Activated CD8-positive, alpha-beta memory T cell treated with anti-CD3 and anti-CD28 coated beads for 24 hours (primary cell): ENCODE results near the gene PPP2R1B.
"Not testable (repeated sequence)": the region's sequence is repeated elsewhere in the genome, so short reads cannot be mapped to it uniquely, and the experiment has no call there.

Experiments used
- DNase-seq: peaks from one replicate; pipeline ENCODE4 v3.0.0-alpha.2; 2020

The PPP2R1B gene

DNA sequence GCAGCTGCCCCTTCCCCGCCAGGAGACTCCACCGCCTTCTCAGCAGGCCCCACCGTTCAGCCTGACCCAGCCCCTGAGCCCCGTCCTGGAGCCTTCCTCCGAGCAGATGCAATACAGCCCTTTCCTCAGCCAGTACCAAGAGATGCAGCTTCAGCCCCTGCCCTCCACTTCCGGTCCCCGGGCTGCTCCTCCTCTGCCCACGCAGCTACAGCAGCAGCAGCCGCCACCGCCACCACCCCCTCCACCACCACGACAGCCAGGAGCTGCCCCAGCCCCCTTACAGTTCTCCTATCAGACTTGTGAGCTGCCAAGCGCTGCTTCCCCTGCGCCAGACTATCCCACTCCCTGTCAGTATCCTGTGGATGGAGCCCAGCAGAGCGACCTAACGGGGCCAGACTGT lies 42.6 kb downstream of the PPP2R1B start:
- no peak for DNase-seq

DNA sequence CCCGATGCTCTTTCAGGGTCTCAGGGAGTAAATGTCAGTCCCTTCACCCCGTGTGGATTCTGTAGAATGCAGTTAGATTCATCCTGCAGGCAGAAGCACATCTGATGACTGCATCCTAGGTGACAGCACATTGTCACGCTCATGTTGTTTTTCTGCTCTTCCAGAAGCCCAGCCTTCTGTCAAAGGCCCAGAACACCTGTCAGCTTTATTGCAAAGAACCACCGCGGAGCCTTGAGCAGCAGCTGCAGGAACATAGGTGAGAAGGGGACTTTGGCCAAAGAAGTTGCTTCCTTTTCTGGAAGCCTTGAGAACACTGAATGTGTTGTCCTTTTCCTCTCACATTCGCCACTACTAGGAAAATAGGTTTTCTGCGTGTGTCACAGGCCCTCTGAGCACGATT lies 43.7 kb downstream of the PPP2R1B start:
- DNase-seq: no peak

DNA sequence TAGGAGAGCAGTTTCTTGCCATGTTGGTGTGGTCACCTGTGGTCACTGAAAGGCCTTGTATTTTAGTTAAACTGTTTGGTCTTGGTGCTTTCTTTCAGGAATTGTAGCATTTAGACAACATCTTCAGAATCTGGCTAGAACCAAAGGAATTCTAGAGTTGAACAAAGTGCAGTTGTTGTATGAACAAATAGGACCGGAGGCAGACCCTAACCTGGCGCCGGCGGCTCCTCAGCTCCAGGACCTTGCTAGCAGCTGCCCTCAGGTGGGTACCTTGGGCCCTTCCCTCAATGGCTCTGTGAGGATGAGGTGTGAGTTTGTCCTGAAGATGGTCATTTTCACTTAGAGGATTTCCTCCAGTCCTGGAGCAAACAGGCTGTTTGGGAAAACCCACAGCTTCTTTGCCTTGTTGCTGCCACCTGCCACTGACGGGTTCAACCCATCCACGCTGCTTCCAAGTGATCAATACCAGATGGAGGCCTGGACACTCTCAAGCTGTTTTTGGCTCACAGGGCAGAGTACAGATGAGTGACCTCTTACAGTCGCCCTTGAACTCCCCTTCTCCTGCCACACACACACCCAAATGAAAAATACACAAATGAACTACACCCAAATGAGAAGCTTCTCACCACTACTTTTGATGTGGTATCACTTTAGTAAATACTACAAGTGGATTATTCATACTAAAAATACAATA lies 45.2 kb downstream of the PPP2R1B start:
- DNase-seq: no peak

DNA sequence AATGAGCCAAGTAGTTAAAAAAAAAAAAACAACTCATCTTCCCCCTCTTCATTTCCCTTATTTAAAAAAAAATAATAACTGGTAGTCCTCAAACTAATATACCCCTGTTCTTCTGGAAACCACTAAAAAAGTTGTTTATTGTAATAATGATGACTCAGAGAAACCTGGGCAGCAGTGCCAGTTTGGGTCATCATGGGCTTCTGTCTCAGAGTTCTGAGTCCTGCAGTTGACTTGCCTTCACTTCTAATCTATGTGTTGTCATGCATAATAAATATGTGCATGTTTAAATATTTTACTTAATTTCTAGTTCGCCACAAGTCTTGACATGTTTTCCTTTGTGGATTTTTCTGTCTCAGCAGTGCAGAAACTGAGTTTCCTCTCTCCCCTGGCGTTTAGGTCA lies 46.8 kb downstream of the PPP2R1B start:
- DNase-seq: no peak

DNA sequence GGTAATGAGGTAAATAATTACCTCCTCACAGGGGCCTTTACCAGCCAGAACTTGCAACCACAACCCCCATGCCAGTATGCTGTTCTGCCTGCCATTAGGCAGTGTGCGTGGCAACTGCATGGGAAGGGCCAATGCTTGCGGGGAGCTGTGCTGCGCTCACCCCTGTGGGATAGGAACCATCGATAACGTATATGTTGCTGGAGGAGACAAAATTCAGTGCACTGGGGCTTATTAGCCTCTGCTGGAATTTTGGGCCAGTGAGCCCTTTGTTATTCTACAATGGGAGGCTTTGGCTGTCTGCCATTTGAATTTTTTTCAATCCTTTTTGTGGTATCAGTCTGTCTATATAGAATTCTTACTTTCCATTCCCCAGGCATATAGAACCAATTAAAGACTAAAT lies 47.3 kb downstream of the PPP2R1B start:
- no peak for DNase-seq

DNA sequence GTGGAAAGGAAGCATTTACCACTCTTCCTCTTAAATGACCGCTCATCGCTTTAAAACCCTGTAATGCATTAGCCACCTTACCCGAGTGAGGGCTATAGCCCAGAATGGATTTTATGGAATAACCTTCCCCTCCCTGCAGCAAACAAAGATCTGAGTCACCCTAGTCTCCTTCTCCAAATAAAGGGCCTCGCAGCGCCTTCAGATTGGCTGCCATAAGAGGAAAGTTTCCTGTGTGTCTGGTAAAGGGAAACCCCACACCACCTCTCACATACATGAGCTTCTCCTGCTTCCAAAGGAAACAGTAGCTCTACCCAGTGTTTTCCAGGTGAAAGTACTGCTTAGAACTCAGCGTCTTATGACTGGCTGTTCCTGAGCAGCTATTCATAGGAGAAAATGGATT lies 47.8 kb downstream of the PPP2R1B start:
- no peak for DNase-seq

DNA sequence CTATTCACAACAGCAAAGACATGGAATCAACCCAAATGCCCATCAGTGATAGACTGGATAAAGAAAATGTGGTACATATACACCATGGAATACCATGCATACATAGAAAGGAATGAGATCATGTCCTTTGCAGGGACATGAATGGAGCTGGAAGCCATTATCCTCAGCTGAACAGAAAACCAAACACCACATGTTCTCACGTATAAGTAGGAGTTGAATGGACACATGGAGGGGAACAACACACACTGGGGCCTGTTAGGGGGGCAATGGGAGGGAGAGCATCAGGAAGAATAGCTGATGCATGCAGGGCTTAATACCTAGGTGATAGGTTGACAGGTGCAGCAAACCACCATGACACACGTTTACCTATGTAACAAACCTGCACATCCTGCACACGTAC lies 48.5 kb downstream of the PPP2R1B start:
- DNase-seq: not testable (repeated sequence)

DNA sequence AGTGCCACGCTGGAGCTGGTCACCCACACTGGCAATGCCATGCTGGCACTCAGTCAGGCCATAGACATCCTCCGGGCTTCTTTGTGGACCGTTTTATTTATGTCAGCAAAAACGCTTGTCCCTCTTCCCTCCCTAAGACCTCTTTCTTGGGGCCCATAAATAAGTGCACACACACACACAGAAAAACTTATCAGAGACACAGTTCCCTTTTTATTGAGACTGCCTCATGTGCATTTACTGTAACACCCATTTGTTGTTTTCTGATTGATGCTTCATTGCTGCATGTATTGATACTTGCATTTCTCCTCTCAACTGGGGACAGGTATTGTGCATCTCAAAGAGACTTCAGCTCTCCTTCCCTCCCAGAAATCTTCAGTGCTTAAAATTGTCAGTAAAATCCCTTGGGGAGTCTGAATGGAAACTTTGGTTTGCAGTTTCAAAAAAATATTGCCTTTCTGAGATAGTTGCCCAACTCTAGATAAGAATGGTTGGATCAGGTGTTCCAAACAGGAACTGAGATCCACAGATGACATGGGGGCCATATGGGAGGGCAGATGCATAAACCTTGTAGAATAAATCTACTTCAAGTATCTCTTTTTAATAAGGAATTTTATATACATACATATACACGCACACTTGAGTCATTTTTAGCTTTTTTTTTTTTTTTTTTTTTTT lies 50.9 kb downstream of the PPP2R1B start:
- DNase-seq: no peak

DNA sequence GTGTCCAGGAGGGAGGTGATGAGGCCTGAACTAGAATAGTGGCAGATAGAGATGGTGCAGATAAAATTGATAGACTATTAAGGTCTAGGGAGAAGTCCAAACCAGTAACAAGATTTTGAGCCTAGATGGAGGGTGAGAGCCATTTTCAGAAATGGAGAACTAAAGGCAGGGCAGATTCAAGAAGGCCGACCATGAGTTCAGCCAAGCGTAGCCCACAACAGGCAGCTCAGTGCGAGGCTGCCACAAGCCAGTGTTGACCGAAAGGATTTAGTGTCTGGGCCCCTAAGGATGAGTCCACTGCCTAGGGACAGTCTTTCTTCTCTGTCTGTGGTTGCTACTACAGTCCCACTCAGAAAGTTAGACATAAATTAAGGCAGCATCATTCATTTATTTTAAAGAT lies 51.7 kb downstream of the PPP2R1B start:
- no peak for DNase-seq

DNA sequence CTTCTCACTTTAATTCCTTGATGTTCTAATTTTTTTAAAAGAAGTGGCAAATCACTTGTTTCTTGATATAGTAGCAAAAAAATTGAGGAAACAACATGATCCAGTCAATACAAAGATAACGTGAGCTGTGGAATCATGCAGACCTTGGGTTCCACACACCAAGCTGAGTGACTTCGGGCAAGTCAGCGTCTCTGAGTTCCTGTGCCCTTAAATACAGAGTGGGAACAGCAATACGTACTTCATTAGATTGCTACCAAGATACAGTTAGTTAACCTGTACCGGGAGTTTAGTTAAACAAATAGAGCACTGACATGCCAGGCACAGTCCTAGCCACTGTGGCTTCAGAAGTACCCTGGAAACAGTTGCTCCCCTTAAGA lies 58.5 kb downstream of the PPP2R1B start:
- DNase-seq: no peak

DNA sequence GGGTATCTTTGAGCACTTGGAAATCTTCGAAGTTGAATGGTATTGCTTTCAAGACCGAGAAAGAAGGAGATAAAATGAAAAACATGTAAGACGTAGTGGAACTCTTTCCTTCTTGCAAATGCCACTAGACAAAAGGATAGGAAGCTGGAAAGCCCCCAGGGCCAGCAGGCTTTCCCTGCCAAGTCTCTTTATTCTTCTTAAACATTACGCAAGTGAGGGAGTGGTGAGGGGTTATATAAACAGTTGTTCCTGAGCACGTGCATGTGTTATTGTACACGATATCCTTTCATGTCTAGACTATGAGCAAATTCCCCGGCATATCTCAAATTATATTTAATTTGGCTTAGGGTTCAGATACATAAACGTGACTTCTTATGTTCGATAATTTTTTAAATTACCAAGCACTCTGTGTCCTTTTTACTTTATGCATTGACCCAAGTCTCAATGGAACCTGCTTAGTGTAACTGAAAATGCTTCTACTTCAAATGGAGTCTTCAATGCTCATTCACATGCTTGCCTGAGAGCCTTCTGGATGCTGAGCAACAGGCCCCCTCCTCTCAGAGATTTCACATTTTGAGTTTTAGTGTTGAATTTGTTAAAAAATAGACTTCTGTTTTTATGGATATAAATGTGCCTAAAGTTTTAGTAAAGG lies 59.0 kb downstream of the PPP2R1B start:
- DNase-seq: no peak

DNA sequence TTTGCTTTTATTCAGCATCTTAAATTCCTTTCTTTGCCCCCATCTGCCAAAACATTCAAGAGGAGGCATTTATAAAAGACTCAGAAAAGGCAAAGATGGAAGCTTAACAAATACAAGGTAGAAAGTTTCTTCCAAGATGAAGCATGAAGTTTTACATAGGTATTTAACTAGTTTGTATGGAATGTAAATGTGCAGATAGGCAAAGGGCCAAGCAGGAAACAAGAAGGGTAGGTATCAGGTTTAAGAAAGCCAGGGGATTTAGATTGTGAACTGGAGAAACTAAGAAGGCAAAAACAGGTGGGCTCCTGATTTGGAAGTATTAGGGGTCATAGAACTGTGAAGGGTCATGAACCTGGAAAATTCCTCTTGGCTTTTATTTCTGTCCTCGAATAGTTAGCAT lies 62.6 kb downstream of the PPP2R1B start:
- no peak for DNase-seq

DNA sequence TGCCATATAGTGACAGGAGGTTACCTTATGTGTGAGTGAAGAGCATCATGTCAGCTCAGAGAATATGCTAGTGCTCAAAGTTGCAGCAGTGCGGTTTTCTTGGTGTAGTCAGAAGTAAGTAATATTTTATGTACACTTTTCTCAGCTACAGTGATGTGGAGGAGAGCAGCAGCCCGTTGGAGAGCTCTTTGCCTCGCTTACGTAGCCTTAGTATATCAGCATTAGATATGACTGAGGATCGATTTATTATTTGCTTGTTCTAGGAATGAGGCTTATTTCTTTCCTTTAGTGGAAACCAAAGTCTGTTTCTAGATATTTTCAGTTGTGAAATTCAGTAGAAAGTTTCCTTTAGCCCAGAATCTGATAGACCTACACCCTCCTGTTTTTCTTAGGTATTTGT lies 63.6 kb downstream of the PPP2R1B start:
- DNase-seq: no peak

DNA sequence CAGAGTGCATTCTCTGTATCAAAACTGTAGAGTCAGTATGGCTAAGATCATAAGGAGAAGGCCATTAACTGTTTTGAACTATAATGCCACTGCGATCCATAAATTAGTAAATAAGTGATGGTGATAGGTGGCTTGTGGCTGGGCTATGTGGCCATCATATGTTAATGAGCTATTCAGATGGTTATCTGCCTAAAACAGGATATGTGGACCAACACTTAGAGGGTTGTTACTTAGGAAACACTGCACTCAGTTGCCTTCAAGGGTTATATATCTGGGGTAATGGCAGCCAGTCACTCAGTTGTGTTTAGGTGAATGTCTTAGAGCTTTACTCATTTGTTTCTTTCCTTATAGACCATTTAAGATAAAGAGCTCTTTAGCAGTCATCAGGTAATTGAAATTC lies 66.0 kb downstream of the PPP2R1B start:
- no peak for DNase-seq

DNA sequence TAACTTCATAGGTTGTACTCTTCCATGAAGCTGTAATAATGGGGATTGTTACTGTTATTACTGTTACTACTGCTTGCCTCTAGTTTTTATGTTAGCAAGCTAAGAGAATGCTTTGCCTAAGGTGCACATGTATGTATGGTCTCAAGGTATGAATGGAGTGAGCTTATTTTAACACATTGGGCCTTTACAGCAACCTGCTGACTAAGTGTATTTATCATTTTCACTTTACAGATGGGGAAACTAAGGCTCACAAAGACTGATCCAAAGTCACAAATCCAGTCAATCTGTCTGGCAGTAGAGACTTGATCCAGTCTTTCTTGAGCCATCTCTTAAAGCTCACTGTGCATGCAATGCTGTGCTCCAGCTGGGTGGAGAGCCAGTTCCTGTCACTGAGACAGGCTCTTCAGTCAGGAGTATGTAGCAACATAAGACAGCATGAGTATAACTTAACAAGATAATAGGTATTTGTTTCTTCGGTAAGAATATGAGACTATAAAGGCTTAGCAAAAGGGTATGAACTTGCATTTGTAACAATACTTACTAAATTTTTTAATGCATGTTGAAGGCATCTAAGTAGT lies 66.5 kb downstream of the PPP2R1B start:
- DNase-seq: no peak

DNA sequence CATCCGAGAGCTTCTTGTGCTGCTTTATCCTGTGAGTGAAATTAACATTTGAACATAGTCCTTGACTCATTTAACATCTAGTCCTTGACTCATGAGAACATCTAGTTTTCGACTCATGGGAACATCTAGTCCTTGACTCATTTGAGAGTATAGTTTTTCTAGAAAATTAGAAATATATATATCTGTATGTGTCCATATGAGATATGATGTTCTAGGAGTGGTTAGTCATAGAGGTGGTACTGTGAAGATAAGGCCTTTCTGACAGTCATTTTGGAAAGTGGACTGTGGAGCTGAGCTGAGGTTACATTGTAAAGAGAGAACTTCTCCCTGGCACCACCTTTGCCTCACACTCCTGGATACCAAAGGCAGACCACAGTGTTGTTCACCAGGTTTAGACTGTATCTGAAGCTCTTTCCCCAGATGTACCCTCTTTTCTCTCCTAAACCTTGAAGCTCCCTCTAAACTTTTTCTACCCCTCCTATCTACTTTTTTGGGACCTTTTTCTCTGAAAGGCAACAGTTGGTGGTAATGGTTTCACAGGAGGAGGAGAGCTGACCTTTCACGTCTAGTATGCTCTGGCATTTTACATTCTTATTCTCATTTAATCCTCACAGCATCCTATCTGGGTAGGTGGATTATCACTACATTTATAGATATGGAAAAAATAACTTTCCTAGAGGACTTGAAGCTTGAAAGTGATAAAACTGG lies 67.2 kb downstream of the PPP2R1B start:
- no peak for DNase-seq

DNA sequence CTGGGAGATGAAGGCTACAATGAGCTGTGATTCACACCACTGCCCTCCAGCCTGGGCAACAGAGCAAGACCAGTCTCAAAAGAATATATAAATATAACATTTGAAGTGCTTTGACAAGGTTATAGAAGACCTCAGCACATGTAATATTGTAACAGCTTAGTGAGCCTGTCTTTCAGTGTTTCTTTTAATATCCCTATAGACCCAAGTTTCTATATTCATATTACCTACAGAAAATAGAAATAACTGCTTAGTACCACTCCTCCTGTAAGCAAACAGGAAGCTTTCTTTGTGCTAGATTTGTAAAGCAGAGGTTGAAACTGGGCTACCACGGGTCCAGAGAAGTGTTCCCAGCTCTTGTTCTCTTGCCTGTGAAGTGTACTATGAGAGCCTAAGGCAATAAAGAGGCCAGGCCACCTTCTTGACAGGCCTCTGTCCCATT lies 68.2 kb downstream of the PPP2R1B start:
- no peak for DNase-seq

DNA sequence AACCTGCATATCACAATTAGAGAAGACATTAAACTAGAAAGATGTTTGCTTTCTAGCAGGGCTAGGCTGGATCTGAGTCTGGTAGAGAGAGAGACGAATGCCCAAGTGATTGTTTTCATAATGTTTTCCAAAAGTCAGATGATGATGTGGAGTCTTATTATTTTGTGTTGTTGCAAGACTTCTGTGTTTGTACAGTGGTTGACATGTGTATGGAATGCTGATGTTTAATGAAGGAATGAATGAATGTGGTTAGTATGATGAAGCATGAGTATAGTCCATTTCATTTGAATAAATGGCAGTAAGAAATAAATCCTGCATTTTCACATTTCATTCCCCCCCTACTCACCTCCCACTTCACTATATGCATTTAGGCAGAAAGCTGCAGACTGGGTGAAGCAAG lies 69.6 kb downstream of the PPP2R1B start:
- DNase-seq: no peak

DNA sequence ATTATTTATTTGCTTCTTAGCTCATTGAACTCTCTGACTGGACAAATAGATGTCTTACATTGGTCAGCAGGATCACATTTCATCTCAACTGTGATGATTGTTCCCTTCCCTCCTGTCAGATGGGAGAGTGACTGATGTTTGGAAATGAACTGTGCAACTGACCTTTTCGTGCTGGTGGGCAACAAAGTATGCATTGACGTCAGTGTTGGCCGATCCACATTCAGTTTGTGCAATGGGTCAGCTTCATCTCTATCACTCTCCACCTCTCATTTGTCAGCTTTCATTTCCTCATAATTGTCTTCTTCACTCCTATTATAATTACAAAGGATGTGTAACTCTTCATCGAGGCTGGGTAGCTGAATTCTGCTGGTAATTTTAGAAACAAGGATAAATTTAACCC lies 71.3 kb downstream of the PPP2R1B start:
- DNase-seq: no peak

DNA sequence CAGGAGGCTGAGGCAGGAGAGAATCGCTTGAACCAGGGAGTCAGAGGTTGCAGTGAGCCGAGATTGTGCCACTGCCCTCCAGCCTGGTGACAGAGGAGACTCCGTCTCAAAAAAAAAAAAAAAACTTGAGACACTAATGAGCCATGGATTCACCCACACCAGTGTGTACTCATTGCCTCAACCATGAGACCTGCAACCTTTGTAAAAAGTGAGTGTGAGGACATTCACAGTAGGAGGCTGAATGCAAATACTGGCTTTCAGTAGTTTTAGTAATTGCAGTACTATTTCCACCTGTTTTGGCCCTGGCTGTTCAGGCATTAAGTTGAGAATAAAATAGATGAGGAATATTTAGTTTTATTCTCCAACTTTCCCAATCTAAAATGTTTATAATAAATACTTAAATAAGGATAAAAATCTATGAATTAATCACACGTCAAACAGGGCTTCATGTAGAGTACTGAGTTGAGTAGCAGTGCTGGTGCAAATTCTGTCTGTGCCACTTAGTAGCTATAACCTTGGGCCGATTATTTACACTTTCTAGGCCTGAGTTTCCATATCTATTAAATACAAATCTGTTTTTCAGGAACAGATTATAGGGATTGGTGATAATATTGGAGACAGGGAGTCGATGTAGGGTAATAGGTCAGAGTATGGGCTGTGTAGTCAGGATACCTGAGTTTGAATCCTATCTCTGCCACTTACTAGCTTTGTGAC lies 72.8 kb downstream of the PPP2R1B start:
- DNase-seq: no peak

DNA sequence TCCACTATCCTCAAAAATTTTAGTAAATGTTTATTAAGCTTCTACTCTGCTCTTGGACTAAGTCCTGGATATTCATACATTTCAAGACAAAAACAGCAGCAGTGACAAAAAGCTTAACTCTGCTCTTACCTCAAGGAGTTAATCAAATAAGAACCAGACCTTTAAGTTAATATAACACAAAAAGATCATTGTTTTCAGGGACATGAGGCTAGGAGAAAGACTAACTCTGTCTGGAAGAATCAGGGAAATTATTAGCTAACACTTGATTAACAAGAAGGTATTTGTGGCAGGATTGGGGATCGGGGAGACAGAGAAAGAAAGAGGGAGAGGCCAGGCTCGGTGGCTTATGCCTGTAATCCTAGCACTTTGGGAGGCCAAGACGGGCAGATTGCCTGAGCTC lies 74.4 kb downstream of the PPP2R1B start:
- DNase-seq: no peak

DNA sequence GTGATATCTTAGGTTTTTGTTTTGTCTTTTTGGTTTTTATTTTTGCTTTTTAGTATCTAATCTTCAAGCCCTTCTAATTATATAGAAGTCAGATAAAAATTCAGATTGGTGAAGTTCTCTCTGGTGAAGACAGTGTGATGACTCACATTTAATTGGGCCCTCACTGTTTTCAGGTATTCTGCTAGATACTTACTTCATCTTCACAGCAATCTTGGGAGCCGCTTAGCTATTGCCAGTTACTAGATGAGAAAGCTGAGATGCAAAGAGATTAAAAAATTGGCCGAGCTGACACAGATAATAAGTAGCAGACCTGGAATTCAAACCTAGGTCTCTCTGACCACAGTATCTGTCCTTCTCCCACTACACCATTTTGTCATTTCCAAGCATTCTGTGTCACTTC lies 75.0 kb downstream of the PPP2R1B start:
- DNase-seq: no peak

DNA sequence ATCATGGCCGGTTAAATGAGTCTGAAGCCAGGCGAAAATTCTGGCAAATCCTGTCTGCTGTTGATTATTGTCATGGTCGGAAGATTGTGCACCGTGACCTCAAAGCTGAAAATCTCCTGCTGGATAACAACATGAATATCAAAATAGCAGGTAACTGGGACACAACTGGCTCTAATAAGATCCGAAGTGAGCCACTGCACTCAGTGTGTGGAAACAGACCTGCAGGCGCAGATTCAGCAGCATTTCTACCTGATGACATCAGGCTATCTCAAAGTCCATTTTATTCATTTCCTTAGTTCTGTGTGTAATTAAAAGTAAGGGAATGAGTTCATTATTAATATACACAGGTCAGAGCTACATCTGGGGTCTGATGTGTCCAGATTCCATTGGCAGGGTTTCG lies 78.2 kb downstream of the PPP2R1B start:
- no peak for DNase-seq
